SW 1271 (cell line): ENCODE results near the gene RSPH4A.
"Not testable (repeated sequence)": the region's sequence is repeated elsewhere in the genome, so short reads cannot be mapped to it uniquely, and the experiment has no call there.

Source experiments
- DNase-seq, 2 experiments: peaks; one replicate each; lab custom pipeline; 2025; lab: John Stamatoyannopoulos, UW

Gene RSPH4A

GRCh38 chr6:116629563-116629981, 13.3 kb downstream of the RSPH4A start:
- DNase-seq = no peak

- no peak for DNase-seq
Observed at GRCh38 chr6:116631379-116631990, 15.2 kb downstream of the RSPH4A start.

GRCh38 chr6:116633685-116634084, 17.4 kb downstream of the RSPH4A start:
- no peak for DNase-seq

- no peak for DNase-seq
Observed at GRCh38 chr6:116648156-116648555, 31.9 kb downstream of the RSPH4A start.

GRCh38 chr6:116649129-116649528, 32.9 kb downstream of the RSPH4A start:
- DNase-seq = no peak

GRCh38 chr6:116651916-116652315, 35.6 kb downstream of the RSPH4A start:
- DNase-seq = no peak

- no peak for DNase-seq
Observed at GRCh38 chr6:116661594-116661993, 45.3 kb downstream of the RSPH4A start.

GRCh38 chr6:116662202-116662601, 45.9 kb downstream of the RSPH4A start:
- DNase-seq = no peak

GRCh38 chr6:116663308-116663707, 47.0 kb downstream of the RSPH4A start:
- DNase-seq = no peak

- not testable (repeated sequence) for DNase-seq
Observed at GRCh38 chr6:116664169-116664568, 47.9 kb downstream of the RSPH4A start.

GRCh38 chr6:116665464-116665863, 49.2 kb downstream of the RSPH4A start:
- no peak for DNase-seq

GRCh38 chr6:116666869-116667268, 50.6 kb downstream of the RSPH4A start:
- no peak for DNase-seq

- no peak for DNase-seq
Observed at GRCh38 chr6:116667623-116668022, 51.3 kb downstream of the RSPH4A start.

GRCh38 chr6:116672306-116672705, 56.0 kb downstream of the RSPH4A start:
- DNase-seq = no peak

- DNase-seq = no peak
Observed at GRCh38 chr6:116676021-116676420, 59.7 kb downstream of the RSPH4A start.

- DNase-seq = peak; percentile 70 to 90
Observed at GRCh38 chr6:116680880-116681672, 64.8 kb downstream of the RSPH4A start, which contains the start of gene KPNA5. Gene KPNA5 (plus strand): TSS chr6:116681211. CDS start chr6:116681335, 124 bp downstream.

- no peak for DNase-seq
Observed at GRCh38 chr6:116682334-116682712, 66.0 kb downstream of the RSPH4A start.
